Activated naive CD4-positive, alpha-beta T cell treated with anti-CD3 and anti-CD28 coated beads, Interleukin-2, amount 50 U/mL, for 24 hours (primary cell): Measurements from ENCODE around the gene EFEMP2.

Experiments used
- H3K27ac Mint-ChIP-seq: one replicate; pipeline ENCODE4 v1.8.0; 2021; ENCODE audit warnings: mild to moderate bottlenecking, mixed read lengths
- H3K27me3 Mint-ChIP-seq: one replicate; pipeline ENCODE4 v1.8.0; 2021; ENCODE audit warnings: mixed read lengths
- H3K36me3 Mint-ChIP-seq: one replicate; pipeline ENCODE4 v1.8.0; 2021; ENCODE audit warnings: mixed read lengths
- H3K4me1 Mint-ChIP-seq: one replicate; pipeline ENCODE4 v1.8.0; 2021; ENCODE audit warnings: mixed read lengths
- H3K4me3 Mint-ChIP-seq: one replicate; pipeline ENCODE4 v1.8.0; 2021; ENCODE audit warnings: mild to moderate bottlenecking, mixed read lengths
- H3K9me3 Mint-ChIP-seq: one replicate; pipeline ENCODE4 v1.8.0; 2021; ENCODE audit warnings: mixed read lengths

The EFEMP2 gene

DNA sequence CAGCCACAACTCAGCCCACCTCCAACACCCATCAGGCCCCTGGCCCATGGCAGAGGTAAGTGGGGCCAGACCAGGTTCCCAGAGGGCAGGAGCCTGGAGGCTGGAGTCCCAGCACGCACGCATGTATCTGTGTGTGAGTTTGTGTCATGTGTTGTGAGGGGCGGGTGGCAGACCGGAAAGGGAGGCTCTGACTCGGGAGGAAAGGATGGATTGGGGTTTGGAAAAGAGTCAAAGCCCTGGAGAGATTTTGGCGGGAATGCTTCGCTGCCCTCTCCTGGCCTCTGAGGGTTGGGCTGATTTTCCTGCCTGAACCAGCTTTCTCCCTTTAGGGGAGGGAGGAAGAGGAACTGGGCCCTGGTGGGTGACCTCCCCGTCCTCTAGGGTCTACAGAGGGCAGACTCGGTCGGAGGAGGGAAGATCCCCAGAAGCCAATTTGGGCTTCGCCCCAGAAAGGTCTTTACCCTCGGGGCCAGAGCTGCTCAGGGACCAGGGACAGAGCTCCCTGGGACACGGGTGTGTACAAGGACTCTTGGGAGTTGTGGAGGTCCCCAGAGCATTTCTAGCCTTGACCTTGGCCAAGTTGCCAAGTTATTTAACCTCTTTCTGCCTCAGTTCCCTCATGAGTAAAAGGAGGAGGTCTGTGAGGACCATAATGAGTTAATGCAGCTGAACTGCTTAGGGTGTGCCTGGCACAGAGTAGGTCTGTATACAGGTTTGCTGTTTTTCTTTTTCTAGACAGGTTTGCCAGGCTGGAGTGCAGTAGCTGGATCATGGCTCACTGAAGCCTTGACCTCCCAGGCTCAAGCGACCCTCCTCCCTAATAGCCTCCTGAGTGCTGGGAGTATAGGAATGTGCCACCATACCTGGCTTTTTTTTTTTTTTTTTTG, 39.3 kb upstream of the EFEMP2 start:
- Mint-ChIP-seq H3K27me3 (no peaks in the 10 kb centered on the region), H3K36me3 (no peaks in the 10 kb centered on the region), H3K27ac (no peak overlapping the region), H3K9me3 (no peaks in the 10 kb centered on the region), H3K4me1 (peaks cover 31% of the 10 kb centered on the region), H3K4me3 (no peak overlapping the region)

DNA sequence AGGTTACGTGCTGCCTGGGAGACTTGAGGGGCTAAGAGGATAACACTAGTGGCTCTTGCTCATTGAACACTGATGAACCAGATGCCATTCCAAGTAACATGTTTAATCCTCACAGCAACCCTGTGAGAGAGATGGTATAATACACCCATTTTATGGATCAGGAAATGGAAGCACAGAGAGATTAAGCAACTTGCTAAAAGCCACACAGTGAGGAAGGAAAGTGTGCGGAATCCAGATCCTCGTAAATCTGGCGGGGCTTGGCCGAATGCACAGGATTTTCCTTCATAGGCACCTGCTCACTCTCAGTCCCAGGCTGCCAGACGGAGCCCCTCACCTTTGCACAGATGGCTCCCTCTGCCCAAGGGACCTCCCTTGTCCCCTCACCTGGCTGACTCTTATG, 35.3 kb upstream of the EFEMP2 start:
- no peaks in the 10 kb centered on the region for H3K9me3 Mint-ChIP-seq
- H3K27ac Mint-ChIP-seq = no peak overlapping the region
- H3K27me3 Mint-ChIP-seq = no peaks in the 10 kb centered on the region
- H3K36me3 Mint-ChIP-seq = no peaks in the 10 kb centered on the region
- no peak overlapping the region for H3K4me3 Mint-ChIP-seq
- peaks cover 7% of the 10 kb centered on the region for H3K4me1 Mint-ChIP-seq

- no peaks in the 10 kb centered on the region for H3K36me3 Mint-ChIP-seq
- H3K4me1 Mint-ChIP-seq = peaks cover 7% of the 10 kb centered on the region
- no peaks in the 10 kb centered on the region for H3K9me3 Mint-ChIP-seq
- H3K4me3 Mint-ChIP-seq = no peak overlapping the region
- H3K27me3 Mint-ChIP-seq = no peaks in the 10 kb centered on the region
- H3K27ac Mint-ChIP-seq = no peak overlapping the region
Observed at GRCh38 chr11:65906602-65907001, 34.0 kb upstream of the EFEMP2 start.

GRCh38 chr11:65903715-65904114, 31.1 kb upstream of the EFEMP2 start:
- Mint-ChIP-seq H3K36me3 (peaks cover 3% of the 10 kb centered on the region), H3K27ac (peak overlapping the region; percentile 68), H3K4me1 (peaks cover 8% of the 10 kb centered on the region)

DNA sequence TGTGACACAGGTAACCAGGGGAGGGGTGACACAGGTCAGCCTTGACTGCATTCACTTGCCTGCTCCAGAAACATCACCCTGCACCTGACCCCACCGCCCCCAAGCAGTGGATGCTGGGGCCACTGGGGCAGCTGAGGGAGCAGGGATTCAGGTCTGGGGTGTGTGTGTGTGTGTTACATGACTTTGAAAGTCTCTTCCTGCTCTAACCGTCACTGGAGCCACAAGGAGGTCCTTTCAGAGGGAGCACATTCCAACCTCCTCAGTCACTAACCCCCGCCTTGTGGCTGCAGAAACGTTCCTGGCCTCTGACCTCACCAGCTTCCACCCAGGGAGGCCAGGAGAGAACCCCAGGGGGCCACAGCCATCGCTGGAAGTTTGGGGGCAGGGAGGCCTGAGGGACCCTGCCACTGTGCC, 30.5 kb upstream of the EFEMP2 start:
- Mint-ChIP-seq H3K27ac (no peak overlapping the region), H3K27me3 (no peaks in the 10 kb centered on the region), H3K9me3 (no peaks in the 10 kb centered on the region), H3K4me1 (peaks cover 8% of the 10 kb centered on the region), H3K4me3 (no peak overlapping the region), H3K36me3 (peaks cover 3% of the 10 kb centered on the region)

More at GRCh38 chr11:65903715-65904114, 31.1 kb upstream of the EFEMP2 start:
- H3K4me3 Mint-ChIP-seq = no peak overlapping the region
- H3K27me3 Mint-ChIP-seq = no peaks in the 10 kb centered on the region
- no peaks in the 10 kb centered on the region for H3K9me3 Mint-ChIP-seq

GRCh38 chr11:65900899-65901180, 28.2 kb upstream of the EFEMP2 start:
- peak overlapping the region; percentile 60 for H3K4me3 Mint-ChIP-seq
- peak overlapping the region; percentile 79 for H3K27ac Mint-ChIP-seq
- H3K4me1 Mint-ChIP-seq = peaks cover 26% of the 10 kb centered on the region
- H3K9me3 Mint-ChIP-seq = no peaks in the 10 kb centered on the region
- H3K27me3 Mint-ChIP-seq = no peaks in the 10 kb centered on the region
- peaks cover 13% of the 10 kb centered on the region for H3K36me3 Mint-ChIP-seq

DNA sequence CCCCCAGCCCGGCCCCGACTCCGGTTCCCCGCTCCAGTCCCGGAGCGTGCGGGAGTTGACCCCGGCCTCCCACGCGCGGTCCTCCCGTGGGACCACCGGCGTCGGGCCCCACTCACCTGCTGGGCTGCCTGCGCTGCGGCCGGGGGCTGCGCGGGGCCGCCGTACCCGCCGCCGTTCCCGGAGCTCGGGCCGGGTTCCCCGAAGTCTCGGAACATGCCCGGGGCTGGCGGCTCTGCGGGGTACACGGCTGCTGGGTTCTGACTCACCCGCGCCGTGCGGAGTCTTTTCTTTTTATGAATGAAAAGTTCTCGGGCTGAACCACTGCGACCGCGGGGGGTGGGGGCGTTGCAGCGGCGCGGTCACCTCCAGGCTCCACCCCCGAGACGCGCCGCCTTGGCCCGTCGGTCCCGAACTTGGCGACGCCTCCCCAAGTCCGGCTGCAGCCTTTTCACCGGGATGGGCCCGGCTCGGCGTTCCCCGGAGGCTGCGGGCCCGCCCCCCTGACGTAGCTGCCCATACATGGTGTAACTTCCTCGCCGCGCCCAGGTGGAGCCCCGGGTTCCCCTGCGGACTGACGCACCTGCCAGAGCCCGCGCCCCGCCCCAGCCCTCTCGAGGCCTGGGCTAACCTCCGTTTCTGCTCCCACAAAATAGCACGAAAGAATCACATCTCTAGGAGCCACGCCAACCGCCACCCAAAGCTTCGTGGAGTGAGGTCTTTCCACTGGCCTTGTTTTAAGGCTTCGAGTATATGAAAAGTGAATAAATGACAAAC, 27.7 kb upstream of the EFEMP2 start, which contains the start of gene FOSL1:
Gene FOSL1, minus strand, starts transcription at position 264 of the 774 bp plus-strand sequence. Its CDS starts 49 bp downstream, at position 215.
- no peaks in the 10 kb centered on the region for H3K27me3 Mint-ChIP-seq
- H3K4me1 Mint-ChIP-seq = peaks cover 32% of the 10 kb centered on the region
- peak within 1 kb of the TSS; percentile 93 for H3K27ac Mint-ChIP-seq
- H3K4me3 Mint-ChIP-seq = peak within 1 kb of the TSS; percentile 93
- peaks cover 13% of the 10 kb centered on the region for H3K36me3 Mint-ChIP-seq
- no peaks in the 10 kb centered on the region for H3K9me3 Mint-ChIP-seq

GRCh38 chr11:65899356-65900124, 26.9 kb upstream of the EFEMP2 start:
- Mint-ChIP-seq H3K36me3 (peaks cover 13% of the 10 kb centered on the region), H3K9me3 (no peaks in the 10 kb centered on the region), H3K4me3 (peak overlapping the region; percentile 93), H3K27ac (peak overlapping the region; percentile 93), H3K27me3 (no peaks in the 10 kb centered on the region), H3K4me1 (peaks cover 35% of the 10 kb centered on the region)

DNA sequence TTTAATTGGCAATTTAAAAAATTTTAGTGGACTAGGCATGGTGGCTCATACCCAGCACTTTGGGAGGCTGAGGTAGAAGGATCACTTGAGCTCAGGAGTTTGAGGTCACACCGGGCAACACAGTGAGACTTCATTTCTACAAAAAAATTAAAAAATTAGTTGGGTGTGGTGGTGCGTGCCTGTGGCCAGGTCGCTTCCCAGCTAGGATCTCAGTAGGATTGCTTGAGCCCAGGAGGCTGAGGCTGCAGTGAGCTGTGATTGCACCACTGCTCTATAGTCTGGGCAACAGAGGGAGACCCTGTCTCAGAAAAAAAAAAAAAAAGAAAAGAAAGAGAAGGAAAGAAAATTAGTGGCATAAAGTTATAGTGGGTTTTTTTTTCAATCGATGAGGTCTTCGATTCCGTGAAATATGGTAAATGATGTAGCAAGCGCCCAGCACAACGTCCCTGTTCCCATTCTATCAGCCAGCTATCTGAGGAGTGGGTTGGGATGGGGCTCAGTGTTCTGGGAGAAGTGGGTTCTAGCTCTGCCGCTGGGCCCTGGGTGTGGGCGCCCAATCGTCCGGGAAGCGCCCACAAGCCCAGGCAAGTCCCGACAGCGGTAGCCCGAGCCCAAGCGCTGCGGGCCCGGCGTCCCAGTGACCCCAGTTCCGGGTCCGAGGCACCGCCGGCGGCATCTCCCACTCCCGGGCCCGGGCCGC, 26.2 kb upstream of the EFEMP2 start:
- Mint-ChIP-seq H3K36me3 (peaks cover 15% of the 10 kb centered on the region), H3K9me3 (no peaks in the 10 kb centered on the region), H3K4me3 (peak overlapping the region; percentile 93), H3K27me3 (no peaks in the 10 kb centered on the region), H3K27ac (peak overlapping the region; percentile 97), H3K4me1 (peaks cover 41% of the 10 kb centered on the region)

DNA sequence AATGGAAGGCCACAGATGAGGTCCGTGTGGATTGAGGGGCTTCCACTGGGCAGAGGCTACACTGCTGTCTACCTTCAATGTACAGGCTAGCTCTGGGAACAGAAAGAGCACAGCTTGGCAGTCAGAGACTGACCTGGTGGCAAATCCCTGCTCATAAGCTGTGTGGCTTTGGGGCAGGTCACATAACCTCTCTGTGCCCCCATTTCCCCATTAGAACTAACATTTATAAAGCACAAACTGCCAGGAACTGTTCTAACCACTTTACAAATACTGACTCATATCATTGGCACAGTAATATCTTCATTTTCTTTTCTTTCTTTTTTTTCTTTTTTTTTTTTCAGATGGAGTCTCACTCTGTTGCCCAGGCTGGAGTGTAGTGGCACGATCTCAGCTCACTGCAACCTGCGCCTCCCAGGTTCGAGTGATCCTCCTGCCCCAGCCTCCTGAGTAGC, 24.4 kb upstream of the EFEMP2 start:
- peak overlapping the region; percentile 65 for H3K4me3 Mint-ChIP-seq
- peaks cover 59% of the 10 kb centered on the region for H3K4me1 Mint-ChIP-seq
- no peaks in the 10 kb centered on the region for H3K9me3 Mint-ChIP-seq
- H3K27me3 Mint-ChIP-seq = no peaks in the 10 kb centered on the region
- H3K36me3 Mint-ChIP-seq = peaks cover 22% of the 10 kb centered on the region
- H3K27ac Mint-ChIP-seq = peak overlapping the region; percentile 70

- Mint-ChIP-seq H3K27me3 (no peaks in the 10 kb centered on the region), H3K9me3 (no peaks in the 10 kb centered on the region), H3K27ac (peak overlapping the region; percentile 8), H3K36me3 (peaks cover 22% of the 10 kb centered on the region), H3K4me3 (peak overlapping the region; percentile 24), H3K4me1 (peaks cover 60% of the 10 kb centered on the region)
Observed at GRCh38 chr11:65896034-65896999, 23.7 kb upstream of the EFEMP2 start.

- H3K4me1 Mint-ChIP-seq = peaks cover 53% of the 10 kb centered on the region
Observed at GRCh38 chr11:65895482-65895981, 22.9 kb upstream of the EFEMP2 start.

GRCh38 chr11:65894034-65894591, 21.5 kb upstream of the EFEMP2 start:
- Mint-ChIP-seq H3K4me3 (peak overlapping the region; percentile 81), H3K36me3 (peaks cover 22% of the 10 kb centered on the region), H3K9me3 (no peaks in the 10 kb centered on the region), H3K27me3 (no peaks in the 10 kb centered on the region), H3K4me1 (peaks cover 65% of the 10 kb centered on the region), H3K27ac (peak overlapping the region; percentile 18)

More at GRCh38 chr11:65895482-65895981, 22.9 kb upstream of the EFEMP2 start:
- no peaks in the 10 kb centered on the region for H3K27me3 Mint-ChIP-seq
- peaks cover 22% of the 10 kb centered on the region for H3K36me3 Mint-ChIP-seq
- H3K4me3 Mint-ChIP-seq = peak overlapping the region; percentile 24
- H3K9me3 Mint-ChIP-seq = no peaks in the 10 kb centered on the region
- H3K27ac Mint-ChIP-seq = peak overlapping the region; percentile 85
